Tongue (tissue), 2 donors: Measurements from ENCODE around the gene TCHHL1. TPM values are rescaled to one million over a fixed set of nuclear protein-coding genes. Genes with fewer than 3 reads are reported as not detected.

Experiments used
- DNase-seq: peaks from one replicate; pipeline ENCODE4 v3.0.0-alpha.2; 2015
- total RNA-seq: library from RNA; depleted of rRNA; stranded (reverse); fragments of >200 nt; gene quantifications from one replicate; pipeline ENCODE4 v1.2.3, GENCODE V29; 2014

Gene TCHHL1
- total RNA-seq, result not detected

GRCh38 chr1:152089014-152089674 is at the start of gene TCHHL1:
TCHHL1 (minus strand) TSS chr1:152089064; CDS start chr1:152088143, 921 bp downstream.
- no peak for DNase-seq

- no peak for DNase-seq
Observed at GRCh38 chr1:152137215-152137614, 48.4 kb upstream of the TCHHL1 start.

- DNase-seq, result no peak
Observed at GRCh38 chr1:152130186-152130585, 41.3 kb upstream of the TCHHL1 start.

- no peak for DNase-seq
Observed at GRCh38 chr1:152127673-152128072, 38.8 kb upstream of the TCHHL1 start.

GRCh38 chr1:152125834-152126443 is 37.1 kb upstream of the TCHHL1 start:
- DNase-seq, result no peak

GRCh38 chr1:152118915-152119314 is 30.1 kb upstream of the TCHHL1 start:
- DNase-seq, result no peak

GRCh38 chr1:152115344-152115743 is 26.5 kb upstream of the TCHHL1 start, which contains the start of gene TCHH:
TCHH (minus strand) TSS chr1:152115444; CDS start chr1:152114080, 1,364 bp downstream.
- DNase-seq, result no peak

GRCh38 chr1:152112885-152113432 is 24.1 kb upstream of the TCHHL1 start:
- DNase-seq, result no peak

- DNase-seq, result peak; percentile 15
Observed at GRCh38 chr1:152112101-152112884, 23.4 kb upstream of the TCHHL1 start.

GRCh38 chr1:152111515-152111968 is 22.7 kb upstream of the TCHHL1 start:
- peak; percentile 62 for DNase-seq

- peak; percentile 46 for DNase-seq
Observed at GRCh38 chr1:152110860-152111514, 22.1 kb upstream of the TCHHL1 start.

GRCh38 chr1:152110365-152110859 is 21.5 kb upstream of the TCHHL1 start:
- peak; percentile 36 for DNase-seq

GRCh38 chr1:152109998-152110294 is 21.1 kb upstream of the TCHHL1 start:
- no peak for DNase-seq

GRCh38 chr1:152109231-152109997 is 20.6 kb upstream of the TCHHL1 start:
- peak; percentile 1 for DNase-seq

GRCh38 chr1:152108882-152109222 is 20.0 kb upstream of the TCHHL1 start:
- DNase-seq, result no peak

GRCh38 chr1:152107984-152108881 is 19.4 kb upstream of the TCHHL1 start:
- peak; percentile 26 for DNase-seq

- no peak for DNase-seq
Observed at GRCh38 chr1:152107031-152107983, 18.4 kb upstream of the TCHHL1 start.

GRCh38 chr1:152104854-152105253 is 16.0 kb upstream of the TCHHL1 start:
- DNase-seq, result no peak

- DNase-seq, result no peak
Observed at GRCh38 chr1:152096931-152097330, 8.1 kb upstream of the TCHHL1 start.
